ENCODE results near the gene SENP2.
A peak's percentile ranks its signal among the peaks of the same experiment; 100 is the strongest.
"Not testable (repeated sequence)": the region's sequence is repeated elsewhere in the genome, so short reads cannot be mapped to it uniquely, and the experiment has no call there.

The SENP2 gene

DNA sequence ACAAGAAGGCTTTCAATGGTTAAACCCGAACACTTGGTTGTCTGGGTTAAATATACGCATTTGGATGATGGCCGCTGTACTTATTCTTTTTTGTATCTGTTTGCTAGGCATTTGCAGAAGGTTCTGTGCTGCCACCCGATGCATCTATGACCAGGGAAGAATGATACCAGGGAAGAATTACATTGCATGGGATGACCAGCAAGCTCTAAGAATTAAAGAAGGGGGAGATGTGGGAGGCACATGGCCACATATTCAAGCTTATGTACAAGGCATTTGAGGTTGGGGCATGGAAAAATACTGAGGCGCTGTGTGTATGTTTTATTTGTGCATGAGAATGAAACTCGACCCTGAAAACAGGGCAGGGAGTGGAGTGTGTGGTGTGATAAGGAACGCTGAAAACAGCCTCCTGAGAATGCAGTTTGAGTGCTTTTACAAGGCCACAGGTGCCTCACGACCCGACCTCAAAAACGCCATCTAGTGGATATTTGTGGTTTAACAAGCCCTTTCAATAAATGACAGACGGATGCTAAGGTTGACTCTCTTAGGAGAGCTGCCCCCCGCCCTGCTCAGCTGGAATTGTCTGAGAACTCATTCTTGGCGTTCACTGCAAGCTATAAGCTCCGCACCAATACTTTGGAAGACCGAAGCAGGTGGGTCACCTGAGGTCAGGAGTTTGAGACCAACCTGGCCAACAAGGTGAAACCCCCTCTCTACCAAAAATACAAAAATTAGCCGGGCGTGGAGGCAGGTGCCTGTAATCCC lies 10.8 kb upstream of the SENP2 start:
- H3K4ac ChIP-seq (ENCODE audit: low read depth, low read length); H2AK5ac ChIP-seq (ENCODE audit: low read length); H4K12ac ChIP-seq (ENCODE audit: low read depth, low read length); H3K23ac ChIP-seq (ENCODE audit: low read length); H4K8ac ChIP-seq (ENCODE audit: low read depth, low read length); H2BK120ac ChIP-seq (ENCODE audit: insufficient read depth, low read length, poor library complexity); H2AFZ ChIP-seq (ENCODE audit: insufficient read depth, low read length, poor library complexity); H3K27ac ChIP-seq (ENCODE audit: low read depth, low read length); H3K79me1 ChIP-seq (ENCODE audit: low read length); H3K4me2 ChIP-seq (ENCODE audit: low read length); H4K91ac ChIP-seq (ENCODE audit: low read depth, low read length); H3K27me3 ChIP-seq (ENCODE audit: insufficient read depth, low read length); H2BK12ac ChIP-seq (ENCODE audit: low read length); H3K4me3 ChIP-seq (ENCODE audit: low read depth, low read length); H3K79me2 ChIP-seq (ENCODE audit: control insufficient read depth, insufficient read depth, low read length, poor library complexity); H3K14ac ChIP-seq (ENCODE audit: low read length); H3K18ac ChIP-seq (ENCODE audit: low read length); H3K4me1 ChIP-seq (ENCODE audit: control insufficient read depth in 1 of 2, insufficient read depth in 2 of 2, low read length in 2 of 2); H3K9ac ChIP-seq (ENCODE audit: low read length); H3K9me3 ChIP-seq (ENCODE audit: insufficient read depth, low read depth, low read length); H2BK5ac ChIP-seq (ENCODE audit: low read depth, low read length, poor library complexity); H3K36me3 ChIP-seq (ENCODE audit: control insufficient read depth in 1 of 2, insufficient read depth in 2 of 2, low read length in 2 of 2): not testable (repeated sequence)
- peak in 1 of 2 donors; percentile 89 for DNase-seq
- no CpG with 5 or more reads among the region's 17 CpGs for WGBS (ENCODE audit: extremely low coverage, insufficient coverage, insufficient read length)

DNA sequence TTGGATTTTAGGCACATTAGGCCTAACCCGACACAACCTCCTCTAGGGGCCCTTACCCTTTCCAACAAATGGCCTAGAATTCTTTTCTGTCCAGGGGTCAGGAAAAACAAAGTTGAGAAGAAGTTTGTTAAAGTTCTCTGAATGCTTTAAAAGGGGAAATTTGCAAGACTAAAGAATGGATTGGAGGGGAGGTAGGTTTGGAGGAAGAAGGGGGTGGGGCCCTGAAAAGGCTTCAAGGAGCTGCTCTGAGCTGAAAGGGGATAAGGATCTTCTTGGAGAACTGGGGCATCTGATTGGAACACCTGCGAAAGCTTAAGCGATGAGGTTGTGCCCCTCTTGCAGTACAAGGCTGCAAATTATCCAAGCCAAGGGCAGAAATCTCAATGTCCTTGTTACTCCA lies 3.9 kb upstream of the SENP2 start:
- H4K12ac ChIP-seq (ENCODE audit: low read depth, low read length): no peak overlapping the region
- H3K18ac ChIP-seq (ENCODE audit: low read length): no peak overlapping the region
- H3K9ac ChIP-seq (ENCODE audit: low read length): no peak overlapping the region
- no CpG with 5 or more reads among the region's 3 CpGs for WGBS (ENCODE audit: extremely low coverage, insufficient coverage, insufficient read length)
- H3K14ac ChIP-seq (ENCODE audit: low read length): no peak overlapping the region
- no peak overlapping the region for H3K4ac ChIP-seq (ENCODE audit: low read depth, low read length)
- no peak overlapping the region for H2AK5ac ChIP-seq (ENCODE audit: low read length)
- DNase-seq: no peak
- no peak overlapping the region for H2BK5ac ChIP-seq (ENCODE audit: low read depth, low read length, poor library complexity)
- no peak overlapping the region for H4K8ac ChIP-seq (ENCODE audit: low read depth, low read length)
- H4K91ac ChIP-seq (ENCODE audit: low read depth, low read length): no peak overlapping the region
- H3K27me3 ChIP-seq (ENCODE audit: insufficient read depth, low read length): no peaks in the 10 kb centered on the region
- no peaks in the 10 kb centered on the region for H3K36me3 ChIP-seq (ENCODE audit: control insufficient read depth in 1 of 2, insufficient read depth in 2 of 2, low read length in 2 of 2)
- peaks cover 5% of the 10 kb centered on the region for H3K79me1 ChIP-seq (ENCODE audit: low read length)
- H3K23ac ChIP-seq (ENCODE audit: low read length): no peak overlapping the region
- no peak overlapping the region for H3K4me2 ChIP-seq (ENCODE audit: low read length)
- no peak overlapping the region for H2BK120ac ChIP-seq (ENCODE audit: insufficient read depth, low read length, poor library complexity)
- H3K9me3 ChIP-seq (ENCODE audit: insufficient read depth, low read depth, low read length): peaks cover 1% of the 10 kb centered on the region
- no peaks in the 10 kb centered on the region for H3K79me2 ChIP-seq (ENCODE audit: control insufficient read depth, insufficient read depth, low read length, poor library complexity)
- H3K4me1 ChIP-seq (ENCODE audit: control insufficient read depth in 1 of 2, insufficient read depth in 2 of 2, low read length in 2 of 2): peaks cover 0 to 3% of the 10 kb centered on the region in 2 experiments
- H3K4me3 ChIP-seq (ENCODE audit: low read depth, low read length): no peak overlapping the region
- no peak overlapping the region for H2AFZ ChIP-seq (ENCODE audit: insufficient read depth, low read length, poor library complexity)
- no peak overlapping the region for H2BK12ac ChIP-seq (ENCODE audit: low read length)
- no peak overlapping the region for H3K27ac ChIP-seq (ENCODE audit: low read depth, low read length)

DNA sequence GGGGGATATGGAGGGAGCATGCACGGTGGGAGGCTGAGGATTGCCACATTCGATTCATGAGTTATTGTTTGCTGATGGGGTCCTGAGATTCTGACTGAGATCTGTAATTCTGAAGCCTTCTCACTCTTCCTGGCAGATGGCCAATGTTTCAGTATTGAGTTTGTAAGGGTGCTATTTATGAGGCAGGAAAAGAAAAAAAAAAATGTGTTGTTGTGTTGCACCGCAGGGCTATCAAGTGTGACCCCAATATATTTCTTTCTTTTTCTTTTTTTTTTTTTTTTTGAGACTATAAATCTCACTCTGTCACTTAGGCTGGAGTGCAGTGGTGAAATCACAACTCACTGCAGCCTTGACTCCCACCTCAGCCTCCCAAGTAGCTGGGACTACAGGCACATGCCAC lies 3.2 kb upstream of the SENP2 start:
- no peak overlapping the region for H3K9ac ChIP-seq (ENCODE audit: low read length)
- no peak overlapping the region for H4K91ac ChIP-seq (ENCODE audit: low read depth, low read length)
- no peak overlapping the region for H2BK120ac ChIP-seq (ENCODE audit: insufficient read depth, low read length, poor library complexity)
- no peak overlapping the region for H3K4me3 ChIP-seq (ENCODE audit: low read depth, low read length)
- H3K4me2 ChIP-seq (ENCODE audit: low read length): no peak overlapping the region
- no peak overlapping the region for H2AK5ac ChIP-seq (ENCODE audit: low read length)
- no peak overlapping the region for H2BK5ac ChIP-seq (ENCODE audit: low read depth, low read length, poor library complexity)
- no peak for DNase-seq
- no peaks in the 10 kb centered on the region for H3K27me3 ChIP-seq (ENCODE audit: insufficient read depth, low read length)
- no peaks in the 10 kb centered on the region for H3K36me3 ChIP-seq (ENCODE audit: control insufficient read depth in 1 of 2, insufficient read depth in 2 of 2, low read length in 2 of 2)
- no peaks in the 10 kb centered on the region for H3K79me2 ChIP-seq (ENCODE audit: control insufficient read depth, insufficient read depth, low read length, poor library complexity)
- peaks cover 1% of the 10 kb centered on the region for H3K9me3 ChIP-seq (ENCODE audit: insufficient read depth, low read depth, low read length)
- H3K23ac ChIP-seq (ENCODE audit: low read length): no peak overlapping the region
- H3K27ac ChIP-seq (ENCODE audit: low read depth, low read length): no peak overlapping the region
- no peak overlapping the region for H3K4ac ChIP-seq (ENCODE audit: low read depth, low read length)
- peaks cover 5% of the 10 kb centered on the region for H3K79me1 ChIP-seq (ENCODE audit: low read length)
- no peak overlapping the region for H3K18ac ChIP-seq (ENCODE audit: low read length)
- no peak overlapping the region for H4K12ac ChIP-seq (ENCODE audit: low read depth, low read length)
- no peak overlapping the region for H2AFZ ChIP-seq (ENCODE audit: insufficient read depth, low read length, poor library complexity)
- H2BK12ac ChIP-seq (ENCODE audit: low read length): no peak overlapping the region
- no CpG with 5 or more reads among the region's 3 CpGs for WGBS (ENCODE audit: extremely low coverage, insufficient coverage, insufficient read length)
- H3K14ac ChIP-seq (ENCODE audit: low read length): no peak overlapping the region
- H3K4me1 ChIP-seq (ENCODE audit: control insufficient read depth in 1 of 2, insufficient read depth in 2 of 2, low read length in 2 of 2): peaks cover 0 to 3% of the 10 kb centered on the region in 2 experiments
- H4K8ac ChIP-seq (ENCODE audit: low read depth, low read length): no peak overlapping the region

DNA sequence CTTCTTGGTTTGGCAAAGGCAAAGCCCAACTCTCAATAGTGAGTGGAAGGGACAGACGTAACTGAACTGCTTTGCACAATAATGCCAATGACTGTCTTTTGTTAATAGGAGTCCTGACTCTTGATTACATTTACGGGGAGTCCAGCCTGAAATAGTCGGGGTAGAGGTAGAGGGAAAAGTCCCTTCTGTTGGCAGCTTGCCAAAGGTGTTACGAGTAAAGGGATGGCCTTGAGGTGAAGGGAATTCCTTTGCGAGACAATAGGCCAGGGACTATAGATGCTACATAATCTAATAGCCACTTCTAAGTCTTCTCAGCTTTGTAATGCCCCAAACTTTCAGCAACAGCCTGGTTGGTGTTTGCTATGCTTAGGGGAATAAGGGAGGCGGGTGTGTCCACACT lies 2.2 kb upstream of the SENP2 start:
- no peak overlapping the region for H3K4ac ChIP-seq (ENCODE audit: low read depth, low read length)
- H2AFZ ChIP-seq (ENCODE audit: insufficient read depth, low read length, poor library complexity): no peak overlapping the region
- H3K18ac ChIP-seq (ENCODE audit: low read length): no peak overlapping the region
- H3K23ac ChIP-seq (ENCODE audit: low read length): no peak overlapping the region
- no peak overlapping the region for H2BK12ac ChIP-seq (ENCODE audit: low read length)
- H3K14ac ChIP-seq (ENCODE audit: low read length): no peak overlapping the region
- no peak overlapping the region for H2BK120ac ChIP-seq (ENCODE audit: insufficient read depth, low read length, poor library complexity)
- no peak overlapping the region for H4K12ac ChIP-seq (ENCODE audit: low read depth, low read length)
- peaks cover 1% of the 10 kb centered on the region for H3K9me3 ChIP-seq (ENCODE audit: insufficient read depth, low read depth, low read length)
- no CpG with 5 or more reads among the region's 6 CpGs for WGBS (ENCODE audit: extremely low coverage, insufficient coverage, insufficient read length)
- H3K27ac ChIP-seq (ENCODE audit: low read depth, low read length): no peak overlapping the region
- no peak overlapping the region for H4K8ac ChIP-seq (ENCODE audit: low read depth, low read length)
- H3K27me3 ChIP-seq (ENCODE audit: insufficient read depth, low read length): no peaks in the 10 kb centered on the region
- no peak for DNase-seq
- H3K9ac ChIP-seq (ENCODE audit: low read length): no peak overlapping the region
- no peaks in the 10 kb centered on the region for H3K36me3 ChIP-seq (ENCODE audit: control insufficient read depth in 1 of 2, insufficient read depth in 2 of 2, low read length in 2 of 2)
- H3K79me1 ChIP-seq (ENCODE audit: low read length): peaks cover 5% of the 10 kb centered on the region
- no peaks in the 10 kb centered on the region for H3K79me2 ChIP-seq (ENCODE audit: control insufficient read depth, insufficient read depth, low read length, poor library complexity)
- H2BK5ac ChIP-seq (ENCODE audit: low read depth, low read length, poor library complexity): no peak overlapping the region
- H3K4me2 ChIP-seq (ENCODE audit: low read length): no peak overlapping the region
- H3K4me3 ChIP-seq (ENCODE audit: low read depth, low read length): no peak overlapping the region
- no peak overlapping the region for H4K91ac ChIP-seq (ENCODE audit: low read depth, low read length)
- peaks cover 0 to 3% of the 10 kb centered on the region in 2 experiments for H3K4me1 ChIP-seq (ENCODE audit: control insufficient read depth in 1 of 2, insufficient read depth in 2 of 2, low read length in 2 of 2)
- H2AK5ac ChIP-seq (ENCODE audit: low read length): no peak overlapping the region
